OCI-LY7 (cell line): ENCODE results near the gene BCAR3.

Experiments
- CTCF ChIP-seq: fragments of 200-600 bp; sonication (generic); conservative IDR thresholded peaks from 2 replicates; pipeline ENCODE4 v1.5.1; 2014; ENCODE audit warnings: mild to moderate bottlenecking, antibody characterized with exemption, low read length, moderate library complexity, mixed read lengths
- EZH2phosphoT487 ChIP-seq: fragments of 200-600 bp; sonication (generic); IDR thresholded peaks from 2 replicates; pipeline ENCODE4 v1.6.1; 2018; ENCODE audit warnings: low read depth, borderline replicate concordance, mild to moderate bottlenecking, mixed run types, antibody characterized with exemption, low read length, moderate library complexity, mixed read lengths

GRCh38 chr1:93677729-93678128, 3.9 kb downstream of the BCAR3 start:
- TF ChIP-seq CTCF (no peak), EZH2phosphoT487 (no peak)
